Measurements from ENCODE around the gene DNAJB6.

DNA sequence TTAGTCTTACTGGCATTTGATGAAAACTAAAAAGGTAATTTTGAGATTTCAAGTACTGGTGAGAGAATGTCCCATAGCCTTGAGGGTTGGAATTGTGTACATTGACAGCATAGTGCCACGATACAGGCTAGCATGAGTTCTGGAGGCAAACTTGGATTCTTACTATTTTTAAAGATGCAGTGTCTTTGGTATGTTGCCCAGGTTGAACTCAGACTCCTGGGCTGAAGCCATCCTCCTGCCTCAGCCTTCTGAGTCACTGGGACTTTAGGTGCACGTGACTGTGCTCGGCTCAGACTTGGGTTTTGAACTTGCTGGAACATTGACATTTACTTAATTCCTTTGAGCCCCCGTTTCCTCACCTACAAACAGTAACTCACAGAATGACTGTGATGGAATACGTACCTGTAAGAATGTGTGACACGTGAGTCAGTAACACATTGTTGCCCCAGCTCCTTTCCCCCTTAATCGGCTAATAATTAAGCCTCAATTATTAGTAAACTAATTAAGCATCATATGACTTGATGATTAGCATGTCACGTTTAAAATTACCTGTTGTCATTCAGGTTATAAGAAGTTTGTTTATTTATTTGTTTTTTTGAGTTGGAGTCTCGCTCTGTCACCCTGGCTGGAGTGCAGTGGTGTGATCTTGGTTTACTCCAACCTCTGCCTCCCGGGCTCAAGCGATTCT is 10.6 kb downstream of the DNAJB6 start:
- TF ChIP-seq, protein P1, sequence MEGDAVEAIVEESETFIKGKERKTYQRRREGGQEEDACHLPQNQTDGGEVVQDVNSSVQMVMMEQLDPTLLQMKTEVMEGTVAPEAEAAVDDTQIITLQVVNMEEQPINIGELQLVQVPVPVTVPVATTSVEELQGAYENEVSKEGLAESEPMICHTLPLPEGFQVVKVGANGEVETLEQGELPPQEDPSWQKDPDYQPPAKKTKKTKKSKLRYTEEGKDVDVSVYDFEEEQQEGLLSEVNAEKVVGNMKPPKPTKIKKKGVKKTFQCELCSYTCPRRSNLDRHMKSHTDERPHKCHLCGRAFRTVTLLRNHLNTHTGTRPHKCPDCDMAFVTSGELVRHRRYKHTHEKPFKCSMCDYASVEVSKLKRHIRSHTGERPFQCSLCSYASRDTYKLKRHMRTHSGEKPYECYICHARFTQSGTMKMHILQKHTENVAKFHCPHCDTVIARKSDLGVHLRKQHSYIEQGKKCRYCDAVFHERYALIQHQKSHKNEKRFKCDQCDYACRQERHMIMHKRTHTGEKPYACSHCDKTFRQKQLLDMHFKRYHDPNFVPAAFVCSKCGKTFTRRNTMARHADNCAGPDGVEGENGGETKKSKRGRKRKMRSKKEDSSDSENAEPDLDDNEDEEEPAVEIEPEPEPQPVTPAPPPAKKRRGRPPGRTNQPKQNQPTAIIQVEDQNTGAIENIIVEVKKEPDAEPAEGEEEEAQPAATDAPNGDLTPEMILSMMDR (IDR thresholded peaks at IDR 0.05), result no peak
- TF ChIP-seq POLR2AphosphoS5 (IDR thresholded peaks at IDR 0.05) (peak in 3 of 4 donors; percentile 15 to 79 (median 20)), POLR2A (IDR thresholded peaks at IDR 0.05) (no peak)
